Forelimb muscle (tissue), 1 donor: ENCODE results near the gene SYS1. TPM values are rescaled to one million over a fixed set of nuclear protein-coding genes. Genes with fewer than 3 reads are reported as not detected.

Experiments
- DNase-seq: peaks from one replicate; pipeline ENCODE4 v3.0.0-alpha.2; 2013; ENCODE audit warnings: low read depth
- polyA plus RNA-seq: library from polyadenylated mRNA; unstranded; fragments of 120-200 nt; gene quantifications from one replicate; pipeline ENCODE4 v1.2.1, GENCODE V29; 2013; ENCODE audit not compliant: insufficient read length

SYS1 gene
- polyA plus RNA-seq, 1 donor = 14.2 TPM

DNA sequence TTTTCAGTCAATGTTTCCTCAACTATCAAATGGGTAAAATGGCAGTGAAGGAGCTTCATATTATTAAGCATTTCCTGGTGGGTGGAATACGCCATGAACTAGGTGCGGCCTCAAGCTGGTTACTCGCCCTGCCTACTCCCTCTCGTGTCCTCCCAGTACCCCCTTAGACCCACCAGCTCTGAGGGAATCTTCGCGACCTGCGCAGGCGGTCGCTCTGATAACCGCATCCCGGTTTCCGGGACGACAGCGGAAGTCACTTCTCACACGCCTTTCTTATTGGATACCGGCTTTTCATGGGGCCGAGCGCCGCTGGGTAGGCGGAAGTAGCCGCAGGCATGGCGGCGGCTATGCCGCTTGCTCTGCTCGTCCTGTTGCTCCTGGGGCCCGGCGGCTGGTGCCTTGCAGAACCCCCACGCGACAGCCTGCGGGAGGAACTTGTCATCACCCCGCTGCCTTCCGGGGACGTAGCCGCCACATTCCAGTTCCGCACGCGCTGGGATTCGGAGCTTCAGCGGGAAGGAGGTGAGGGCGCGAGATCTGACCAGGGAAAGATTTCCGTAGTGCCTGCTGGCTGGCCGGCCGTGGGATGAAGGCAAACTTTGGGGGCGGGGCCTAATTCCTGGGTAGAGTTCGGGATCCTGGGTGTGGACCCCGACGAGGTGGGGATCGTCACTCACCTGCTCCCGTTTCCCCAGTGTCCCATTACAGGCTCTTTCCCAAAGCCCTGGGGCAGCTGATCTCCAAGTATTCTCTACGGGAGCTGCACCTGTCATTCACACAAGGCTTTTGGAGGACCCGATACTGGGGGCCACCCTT, 53.1 kb downstream of the SYS1 start, which contains the start of gene PIGT:
Gene PIGT (plus strand): TSS at position 320 of the 816 bp plus-strand sequence. CDS start 16 bp downstream, at position 336.
- peak; percentile 70 for DNase-seq

DNA sequence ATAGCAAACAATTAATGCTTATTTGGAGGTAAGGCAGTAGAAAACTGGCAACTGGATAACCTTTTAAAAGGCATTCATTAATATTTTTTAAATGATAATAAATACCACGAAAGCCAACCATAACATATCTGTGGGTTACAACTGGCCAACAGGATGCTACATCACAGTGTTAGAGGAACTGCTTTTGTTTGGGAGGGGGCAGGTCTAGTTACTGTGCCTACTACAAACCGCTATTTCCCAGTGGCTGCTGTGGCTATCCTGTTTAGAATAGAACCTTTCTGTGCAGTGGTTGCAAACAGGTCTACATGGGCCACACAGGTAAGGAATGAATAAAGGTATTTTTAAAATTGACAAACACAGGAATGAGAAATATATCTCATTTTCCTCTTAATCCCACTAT, 54.0 kb downstream of the SYS1 start:
- DNase-seq = no peak

Other genes with a start within 250 kb of the SYS1 start
- not detected for gene WFDC5, start 248.0 kb upstream of the SYS1 start, polyA plus RNA-seq
- not detected for gene WFDC12, start 238.7 kb upstream of the SYS1 start, polyA plus RNA-seq
- not detected for gene PI3, start 188.3 kb upstream of the SYS1 start, polyA plus RNA-seq
- not detected for gene SEMG1, start 156.1 kb upstream of the SYS1 start, polyA plus RNA-seq
- gene SEMG2, start 141.8 kb upstream of the SYS1 start, polyA plus RNA-seq = not detected
- not detected for gene SLPI, start 108.6 kb upstream of the SYS1 start, polyA plus RNA-seq
- gene RBPJL, start 56.3 kb upstream of the SYS1 start, polyA plus RNA-seq = not detected
- 0.57 TPM for gene MATN4, start 54.9 kb upstream of the SYS1 start, polyA plus RNA-seq
- gene SDC4, start 14.7 kb upstream of the SYS1 start, polyA plus RNA-seq = 8.5 TPM
- 0.68 TPM for gene TP53TG5, start 15.2 kb downstream of the SYS1 start, polyA plus RNA-seq
- gene DBNDD2, start 45.1 kb downstream of the SYS1 start, polyA plus RNA-seq = 30.5 TPM
- gene PIGT, start 53.0 kb downstream of the SYS1 start, polyA plus RNA-seq = 70.1 TPM
- gene WFDC2, start 106.6 kb downstream of the SYS1 start, polyA plus RNA-seq = 0.25 TPM
- gene SPINT3, start 152.5 kb downstream of the SYS1 start, polyA plus RNA-seq = not detected
- gene WFDC6, start 176.3 kb downstream of the SYS1 start, polyA plus RNA-seq = not detected
- not detected for gene EPPIN, start 184.2 kb downstream of the SYS1 start, polyA plus RNA-seq
- not detected for gene WFDC8, start 216.1 kb downstream of the SYS1 start, polyA plus RNA-seq